Lower leg skin (tissue), 3 donors: ENCODE measurements around the gene SUPT16H.

ENCODE experiments used
- CTCF ChIP-seq, 3 donors: fragments of 450-650 bp; IDR thresholded peaks; one replicate each; pipeline ENCODE4 v1.5.1; 2016; ENCODE audit warnings: antibody characterized with exemption in 3 of 3, mild to moderate bottlenecking in 3 of 3, moderate library complexity in 2 of 3
- POLR2A ChIP-seq, 2 donors: fragments of 450-650 bp; IDR thresholded peaks; one replicate each; pipeline ENCODE4 v1.6.1; 2016 to 2017; ENCODE audit warnings: antibody characterized with exemption in 2 of 2, mild to moderate bottlenecking in 1 of 2, moderate library complexity in 1 of 2

- TF ChIP-seq CTCF (IDR thresholded peaks at IDR 0.05) (no peak), POLR2A (IDR thresholded peaks at IDR 0.05) (no peak)
These were observed 4.5 kb downstream of the SUPT16H start for GRCh38 chr14:21379338-21379737.
